H9 (cell line): ENCODE measurements around the gene HIPK2. TPM values are rescaled to one million over a fixed set of nuclear protein-coding genes. Genes with fewer than 3 reads are reported as not detected.

Source experiments
- DNase-seq: peaks from one replicate; pipeline ENCODE4 v3.0.0-alpha.2; 2017
- H2AFZ ChIP-seq: one replicate; pipeline ENCODE4 v1.6.1; 2013; ENCODE audit warnings: mild to moderate bottlenecking, low read length, control low read depth, moderate library complexity
- H2AK5ac ChIP-seq: 2 replicates; pipeline ENCODE4 v1.6.1; 2013; ENCODE audit warnings: low read length, control low read depth, mixed read lengths; ENCODE audit not compliant: insufficient read length
- H2BK120ac ChIP-seq: one replicate; pipeline ENCODE4 v1.6.1; 2013; ENCODE audit warnings: low read depth, mild to moderate bottlenecking, low read length, control low read depth, inconsistent platforms; ENCODE audit not compliant: poor library complexity, severe bottlenecking
- H2BK12ac ChIP-seq: 2 replicates; pipeline ENCODE4 v1.6.1; 2013; ENCODE audit warnings: low read length, control low read depth, mixed read lengths, low read depth; ENCODE audit not compliant: insufficient read length
- H2BK15ac ChIP-seq: 2 replicates; pipeline ENCODE4 v1.6.1; 2013; ENCODE audit warnings: low read depth, low read length, control low read depth
- H2BK20ac ChIP-seq: one replicate; pipeline ENCODE4 v1.6.1; 2013; ENCODE audit warnings: low read depth, mild to moderate bottlenecking, low read length, control low read depth, inconsistent platforms; ENCODE audit not compliant: poor library complexity, severe bottlenecking
- H2BK5ac ChIP-seq: 2 replicates; pipeline ENCODE4 v1.6.1; 2013; ENCODE audit warnings: low read length, control low read depth, mixed read lengths; ENCODE audit not compliant: insufficient read length
- H3K14ac ChIP-seq: 2 replicates; pipeline ENCODE4 v1.6.1; 2013; ENCODE audit warnings: low read length, control low read depth; ENCODE audit not compliant: insufficient read depth
- H3K18ac ChIP-seq: 2 replicates; pipeline ENCODE4 v1.6.1; 2013; ENCODE audit warnings: low read depth, mild to moderate bottlenecking, mixed read lengths, low read length, control low read depth; ENCODE audit not compliant: insufficient read length
- H3K23ac ChIP-seq: 2 replicates; pipeline ENCODE4 v1.6.1; 2013; ENCODE audit warnings: low read length, control low read depth, mixed read lengths, low read depth; ENCODE audit not compliant: insufficient read length
- H3K23me2 ChIP-seq: 2 replicates; pipeline ENCODE4 v1.6.1; 2013; ENCODE audit warnings: low read depth, mild to moderate bottlenecking, mixed read lengths, low read length, control low read depth; ENCODE audit not compliant: insufficient read length, poor library complexity, severe bottlenecking
- H3K27ac ChIP-seq: 2 replicates; pipeline ENCODE4 v1.5.1; 2013; ENCODE audit warnings: low read length, control low read depth, mixed read lengths, low read depth; ENCODE audit not compliant: insufficient read length
- H3K27me3 ChIP-seq: 2 replicates; pipeline ENCODE4 v1.6.1; 2013; ENCODE audit warnings: low read length, control low read depth, inconsistent platforms; ENCODE audit not compliant: insufficient read depth
- H3K4ac ChIP-seq: 2 replicates; pipeline ENCODE4 v1.6.1; 2013; ENCODE audit warnings: low read depth, mild to moderate bottlenecking, control low read depth, inconsistent platforms, low read length, moderate library complexity
- H3K4me1 ChIP-seq: 2 replicates; pipeline ENCODE4 v1.6.1; 2013; ENCODE audit warnings: low read length, control low read depth, inconsistent platforms; ENCODE audit not compliant: insufficient read depth
- H3K4me2 ChIP-seq: 2 replicates; pipeline ENCODE4 v1.6.1; 2013; ENCODE audit warnings: low read length, control low read depth, mixed read lengths; ENCODE audit not compliant: insufficient read length, insufficient read depth
- H3K56ac ChIP-seq: 2 replicates; pipeline ENCODE4 v1.6.1; 2013; ENCODE audit warnings: low read depth, mild to moderate bottlenecking, mixed read lengths, low read length, control low read depth; ENCODE audit not compliant: insufficient read length
- H3K79me1 ChIP-seq: 2 replicates; pipeline ENCODE4 v1.6.1; 2013; ENCODE audit warnings: low read depth, mild to moderate bottlenecking, moderate library complexity, low read length, control low read depth, inconsistent platforms; ENCODE audit not compliant: insufficient read depth, poor library complexity, severe bottlenecking
- H3K79me2 ChIP-seq: 2 replicates; pipeline ENCODE4 v1.6.1; 2013; ENCODE audit warnings: low read length, control low read depth, inconsistent platforms; ENCODE audit not compliant: insufficient read depth
- H3K9ac ChIP-seq: 2 replicates; pipeline ENCODE4 v1.6.1; 2013; ENCODE audit warnings: low read length, control low read depth, mixed read lengths; ENCODE audit not compliant: insufficient read length; ENCODE audit errors: extremely low read depth
- H3K9me3 ChIP-seq: one replicate; pipeline ENCODE4 v1.6.1; 2013; ENCODE audit warnings: low read depth, low read length, inconsistent platforms; ENCODE audit not compliant: control insufficient read depth
- H3T11ph ChIP-seq: one replicate; pipeline ENCODE4 v1.6.1; 2013; ENCODE audit warnings: mild to moderate bottlenecking, low read length, control low read depth, inconsistent platforms
- H4K20me1 ChIP-seq: one replicate; pipeline ENCODE4 v1.6.1; 2013; ENCODE audit not compliant: control insufficient read depth, insufficient read length, insufficient read depth
- H4K5ac ChIP-seq: 2 replicates; pipeline ENCODE4 v1.6.1; 2013; ENCODE audit warnings: low read depth, mild to moderate bottlenecking, mixed read lengths, low read length, control low read depth; ENCODE audit not compliant: insufficient read length
- H4K8ac ChIP-seq: replicated peaks from 2 replicates; pipeline ENCODE4 v1.6.1; 2013; ENCODE audit warnings: low read length, control low read depth, mixed read lengths, low read depth; ENCODE audit not compliant: insufficient read length
- H4K91ac ChIP-seq: 2 replicates; pipeline ENCODE4 v1.6.1; 2013; ENCODE audit warnings: low read depth, mild to moderate bottlenecking, moderate library complexity, mixed read lengths, low read length, control low read depth; ENCODE audit not compliant: insufficient read length
- H3K27ac Mint-ChIP-seq, 3 experiments: 2 replicates in 2 of 3; 3 replicates in 1 of 3; pipeline ENCODE4 v1.8.0; 2020 to 2021; ENCODE audit warnings: mixed read lengths in 3 of 3, mild to moderate bottlenecking in 1 of 3, moderate library complexity in 1 of 3
- H3K27me3 Mint-ChIP-seq: 2 replicates; pipeline ENCODE4 v1.8.0; 2021; ENCODE audit warnings: low read depth, mild to moderate bottlenecking, moderate library complexity, mixed read lengths
- H3K36me3 Mint-ChIP-seq, 3 experiments: 2 replicates in 2 of 3; 3 replicates in 1 of 3; pipeline ENCODE4 v1.8.0; 2020 to 2021; ENCODE audit warnings: low read depth in 3 of 3, mixed read lengths in 3 of 3; ENCODE audit not compliant: insufficient read depth in 1 of 3
- H3K4me1 Mint-ChIP-seq, 2 experiments: 2 replicates each; pipeline ENCODE4 v1.8.0; 2020; ENCODE audit warnings: mixed read lengths in 2 of 2
- H3K4me3 Mint-ChIP-seq, 2 experiments: 2 replicates in 1 of 2; 3 replicates in 1 of 2; pipeline ENCODE4 v1.8.0; 2020 to 2021; ENCODE audit warnings: mild to moderate bottlenecking in 2 of 2, mixed read lengths in 2 of 2, moderate library complexity in 1 of 2
- H3K9me3 Mint-ChIP-seq, 2 experiments: 2 replicates in 1 of 2; 3 replicates in 1 of 2; pipeline ENCODE4 v1.8.0; 2020; ENCODE audit warnings: mild to moderate bottlenecking in 2 of 2, mixed read lengths in 2 of 2, moderate library complexity in 1 of 2
- CTCF ChIP-seq: fragments of 200-600 bp; sonication (generic); conservative IDR thresholded peaks from 3 replicates; pipeline ENCODE4 v1.8.0; 2021; ENCODE audit warnings: antibody characterized with exemption, mild to moderate bottlenecking
- WGBS: extraction: QIAGEN DNeasy Blood & Tissue Kit; methylation state at CpG from one replicate; pipeline ENCODE4 v1.1.7; 2013; ENCODE audit warnings: missing lambda C conversion rate, low lambda C conversion rate, mixed read lengths; ENCODE audit not compliant: insufficient read length; ENCODE audit errors: extremely low coverage; 5-methylcytosine and 5-hydroxymethylcytosine counted together
- total RNA-seq: library from RNA; stranded (reverse); gene quantifications from 2 replicates; pipeline ENCODE4 v1.2.1, GENCODE V29; 2021

HIPK2 gene
- total RNA-seq, 1 experiment from 2014 or later: 21.9 TPM

GRCh38 chr7:139663608-139664177 lies 114.1 kb downstream of the HIPK2 start:
- H3K9me3 ChIP-seq: no peaks in the 10 kb centered on the region
- no peak overlapping the region for H3K4me3 Mint-ChIP-seq
- H3T11ph ChIP-seq: no peak overlapping the region
- H3K36me3 Mint-ChIP-seq: no peaks in the 10 kb centered on the region; a peak in 2 of 7 replicates
- no peak overlapping the region for H2BK5ac ChIP-seq
- no peaks in the 10 kb centered on the region for H3K27me3 ChIP-seq
- no CpG with 5 or more reads among the region's 11 CpGs for WGBS
- H3K18ac ChIP-seq: no peak overlapping the region
- peaks cover 34 to 36% of the 10 kb centered on the region in 2 experiments for H3K4me1 Mint-ChIP-seq
- H2AFZ ChIP-seq: no peak overlapping the region
- peak overlapping the region in 1 of 3 experiments; percentile 52; a peak in 1 of 7 replicates for H3K27ac Mint-ChIP-seq
- H3K79me2 ChIP-seq: no peaks in the 10 kb centered on the region
- no peak overlapping the region for H4K91ac ChIP-seq
- H3K27me3 Mint-ChIP-seq: no peaks in the 10 kb centered on the region
- no peaks in the 10 kb centered on the region for H4K20me1 ChIP-seq
- no peak for DNase-seq
- H2BK20ac ChIP-seq: no peak overlapping the region
- no peak overlapping the region for H2AK5ac ChIP-seq
- H3K4me2 ChIP-seq: no peak overlapping the region
- no peak overlapping the region for H3K56ac ChIP-seq
- no peak overlapping the region for H3K9ac ChIP-seq
- H3K4ac ChIP-seq: no peak overlapping the region
- H3K14ac ChIP-seq: no peak overlapping the region
- H2BK120ac ChIP-seq: no peak overlapping the region
- no peaks in the 10 kb centered on the region for H3K23me2 ChIP-seq
- peaks cover 10% of the 10 kb centered on the region; the same call in 1 of the 2 replicates for H3K4me1 ChIP-seq
- TF ChIP-seq CTCF: no peak
- no peak overlapping the region for H3K27ac ChIP-seq
- H2BK12ac ChIP-seq: no peak overlapping the region
- no peak overlapping the region for H4K5ac ChIP-seq
- H3K23ac ChIP-seq: no peak overlapping the region
- no peak overlapping the region for H4K8ac ChIP-seq
- H3K9me3 Mint-ChIP-seq: no peaks in the 10 kb centered on the region
- H3K79me1 ChIP-seq: no peaks in the 10 kb centered on the region
- no peak overlapping the region for H2BK15ac ChIP-seq
